H1 (cell line): ENCODE measurements around the gene GRID2.

ENCODE experiments used
- CEBPB ChIP-seq: IDR thresholded peaks from 2 replicates; pipeline ENCODE4 v1.6.1; 2012; ENCODE audit warnings: low read depth, low read length
- EGR1 ChIP-seq: IDR thresholded peaks from 2 replicates; pipeline ENCODE4 v1.6.1; 2011; ENCODE audit warnings: low read depth, low read length, borderline replicate concordance
- EP300 ChIP-seq, 2 experiments: IDR thresholded peaks; 1 replicate in 1 of 2; 2 replicates in 1 of 2; pipeline ENCODE4 v1.6.1; 2011 to 2012; ENCODE audit warnings: low read depth in 2 of 2, low read length in 2 of 2, mild to moderate bottlenecking in 2 of 2, borderline replicate concordance in 1 of 2, inconsistent platforms in 1 of 2, moderate library complexity in 1 of 2
- POLR2AphosphoS5 ChIP-seq: IDR thresholded peaks from 2 replicates; pipeline ENCODE4 v1.6.1; 2011; ENCODE audit warnings: low read depth, low read length
- TF ChIP-seq, protein P1 (sequence below), 3 experiments: IDR thresholded peaks; 1 replicate in 2 of 3; 2 replicates in 1 of 3; pipeline versions ENCODE4 v1.5.1 to v1.6.1; 2011; ENCODE audit warnings: low read length in 3 of 3, mild to moderate bottlenecking in 3 of 3, inconsistent platforms in 2 of 3, low read depth in 1 of 3, moderate library complexity in 1 of 3; ENCODE audit not compliant: insufficient read depth in 1 of 3; ENCODE audit errors: control extremely low read depth in 1 of 3
- TF ChIP-seq, protein P2 (sequence below): IDR thresholded peaks from 2 replicates; pipeline ENCODE4 v1.6.1; 2011; ENCODE audit warnings: low read length, improper control_type of control experiment

DNA sequence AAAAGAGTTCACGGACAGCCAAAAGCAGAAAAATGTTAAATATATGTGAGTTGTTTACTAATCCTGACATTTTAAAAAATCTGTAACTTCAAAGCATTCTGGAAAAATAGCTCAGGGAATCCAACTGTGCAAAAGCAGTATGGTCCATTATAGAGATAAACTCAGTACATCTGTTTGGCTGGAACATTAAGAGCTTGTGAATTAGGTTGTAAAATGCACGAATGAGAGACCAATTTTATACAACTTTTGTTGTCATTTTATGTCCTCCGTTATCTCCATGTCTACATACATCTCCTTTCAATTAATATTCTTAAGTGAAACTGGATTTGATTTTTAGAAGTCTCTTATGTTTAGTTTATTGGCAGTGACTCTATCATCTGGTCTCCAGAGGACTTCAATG is 1157.8 kb downstream of the GRID2 start:
- TF ChIP-seq, protein P1, sequence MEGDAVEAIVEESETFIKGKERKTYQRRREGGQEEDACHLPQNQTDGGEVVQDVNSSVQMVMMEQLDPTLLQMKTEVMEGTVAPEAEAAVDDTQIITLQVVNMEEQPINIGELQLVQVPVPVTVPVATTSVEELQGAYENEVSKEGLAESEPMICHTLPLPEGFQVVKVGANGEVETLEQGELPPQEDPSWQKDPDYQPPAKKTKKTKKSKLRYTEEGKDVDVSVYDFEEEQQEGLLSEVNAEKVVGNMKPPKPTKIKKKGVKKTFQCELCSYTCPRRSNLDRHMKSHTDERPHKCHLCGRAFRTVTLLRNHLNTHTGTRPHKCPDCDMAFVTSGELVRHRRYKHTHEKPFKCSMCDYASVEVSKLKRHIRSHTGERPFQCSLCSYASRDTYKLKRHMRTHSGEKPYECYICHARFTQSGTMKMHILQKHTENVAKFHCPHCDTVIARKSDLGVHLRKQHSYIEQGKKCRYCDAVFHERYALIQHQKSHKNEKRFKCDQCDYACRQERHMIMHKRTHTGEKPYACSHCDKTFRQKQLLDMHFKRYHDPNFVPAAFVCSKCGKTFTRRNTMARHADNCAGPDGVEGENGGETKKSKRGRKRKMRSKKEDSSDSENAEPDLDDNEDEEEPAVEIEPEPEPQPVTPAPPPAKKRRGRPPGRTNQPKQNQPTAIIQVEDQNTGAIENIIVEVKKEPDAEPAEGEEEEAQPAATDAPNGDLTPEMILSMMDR (IDR thresholded peaks at IDR 0.05; ENCODE audit: control extremely low read depth in 1 of 3, insufficient read depth in 1 of 3, low read depth in 1 of 3, low read length in 3 of 3): no peak
- TF ChIP-seq POLR2AphosphoS5: no peak
- TF ChIP-seq CEBPB: no peak
- no peak for TF ChIP-seq EGR1
- no peak for TF ChIP-seq EP300 (IDR thresholded peaks at IDR 0.05; ENCODE audit: borderline replicate concordance in 1 of 2, low read depth in 2 of 2, low read length in 2 of 2)
- TF ChIP-seq, protein P2, sequence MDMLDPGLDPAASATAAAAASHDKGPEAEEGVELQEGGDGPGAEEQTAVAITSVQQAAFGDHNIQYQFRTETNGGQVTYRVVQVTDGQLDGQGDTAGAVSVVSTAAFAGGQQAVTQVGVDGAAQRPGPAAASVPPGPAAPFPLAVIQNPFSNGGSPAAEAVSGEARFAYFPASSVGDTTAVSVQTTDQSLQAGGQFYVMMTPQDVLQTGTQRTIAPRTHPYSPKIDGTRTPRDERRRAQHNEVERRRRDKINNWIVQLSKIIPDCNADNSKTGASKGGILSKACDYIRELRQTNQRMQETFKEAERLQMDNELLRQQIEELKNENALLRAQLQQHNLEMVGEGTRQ: no peak
